GM18499 (cell line): ENCODE measurements around the gene EPHB3.

Source experiments
- ATAC-seq: cut with Tn5 transposase; IDR thresholded peaks from one replicate; pipeline ENCODE4 v1.9.1; 2021; ENCODE audit warnings: moderate number of reproducible peaks; ENCODE audit not compliant: insufficient read depth, unreplicated experiment

Gene EPHB3

GRCh38 chr3:184562878-184563560 lies 1.4 kb downstream of the EPHB3 start:
- ATAC-seq, result no peak

DNA sequence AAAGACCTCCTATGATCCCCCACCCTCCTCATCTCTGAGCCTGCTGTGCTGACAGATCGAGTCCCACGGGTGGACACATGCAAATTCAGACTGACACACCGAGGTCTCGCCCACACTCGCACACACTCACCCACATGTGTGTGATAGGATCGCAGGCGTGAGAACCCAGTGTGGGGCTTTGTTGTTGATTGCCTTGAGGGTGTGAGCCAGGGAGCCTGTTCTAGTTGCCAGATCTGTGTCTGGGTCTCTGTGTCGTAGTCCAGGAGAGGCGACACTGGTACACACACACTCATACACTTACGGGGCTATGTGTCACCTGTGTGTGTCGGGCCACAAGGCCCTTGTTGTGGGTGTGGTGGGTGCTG lies 2.0 kb downstream of the EPHB3 start:
- ATAC-seq, result no peak

DNA sequence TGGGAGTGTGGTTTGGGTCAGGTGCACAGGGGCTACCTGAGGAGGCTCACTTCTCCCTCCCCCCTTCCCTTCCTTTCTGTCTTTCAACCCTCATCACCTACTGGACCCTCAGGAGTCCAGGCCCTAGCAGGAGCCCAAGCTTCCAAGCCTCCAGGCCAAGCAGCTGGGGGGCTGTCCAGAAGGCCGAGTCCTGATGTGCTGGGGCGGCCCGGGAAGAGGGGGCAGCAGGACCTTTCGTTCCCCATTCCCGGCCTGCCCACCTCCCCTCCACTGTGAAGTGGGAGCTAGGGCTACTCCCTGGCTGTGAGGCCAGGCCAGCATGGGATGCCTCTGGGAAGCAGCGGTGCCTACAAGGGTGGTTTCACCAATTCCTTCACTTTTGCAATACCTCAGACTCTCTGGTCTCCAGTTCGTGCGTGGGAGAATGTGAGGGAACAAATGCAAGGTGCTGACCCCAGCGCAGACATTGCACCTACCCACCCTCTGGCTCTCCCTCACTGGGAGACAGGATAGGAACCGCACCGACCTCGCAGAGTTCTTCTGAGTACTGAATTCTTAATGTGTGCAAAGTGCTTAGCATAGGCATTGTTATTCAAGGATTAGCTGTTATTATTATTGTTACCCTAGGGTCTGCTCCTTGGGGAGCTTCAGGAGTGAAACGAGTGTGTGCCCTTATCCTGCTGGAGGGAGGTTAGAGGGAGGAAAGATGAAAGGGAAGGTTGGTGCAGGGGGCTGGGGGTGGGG lies 2.5 kb downstream of the EPHB3 start:
- no peak for ATAC-seq

- no peak for ATAC-seq
Observed at GRCh38 chr3:184564685-184565385, 3.2 kb downstream of the EPHB3 start.

GRCh38 chr3:184565421-184566211 lies 4.0 kb downstream of the EPHB3 start:
- ATAC-seq, result no peak

GRCh38 chr3:184566441-184567414 lies 5.1 kb downstream of the EPHB3 start:
- no peak for ATAC-seq

- no peak for ATAC-seq
Observed at GRCh38 chr3:184567946-184568559, 6.5 kb downstream of the EPHB3 start.

GRCh38 chr3:184568560-184568923 lies 7.0 kb downstream of the EPHB3 start:
- ATAC-seq, result no peak

DNA sequence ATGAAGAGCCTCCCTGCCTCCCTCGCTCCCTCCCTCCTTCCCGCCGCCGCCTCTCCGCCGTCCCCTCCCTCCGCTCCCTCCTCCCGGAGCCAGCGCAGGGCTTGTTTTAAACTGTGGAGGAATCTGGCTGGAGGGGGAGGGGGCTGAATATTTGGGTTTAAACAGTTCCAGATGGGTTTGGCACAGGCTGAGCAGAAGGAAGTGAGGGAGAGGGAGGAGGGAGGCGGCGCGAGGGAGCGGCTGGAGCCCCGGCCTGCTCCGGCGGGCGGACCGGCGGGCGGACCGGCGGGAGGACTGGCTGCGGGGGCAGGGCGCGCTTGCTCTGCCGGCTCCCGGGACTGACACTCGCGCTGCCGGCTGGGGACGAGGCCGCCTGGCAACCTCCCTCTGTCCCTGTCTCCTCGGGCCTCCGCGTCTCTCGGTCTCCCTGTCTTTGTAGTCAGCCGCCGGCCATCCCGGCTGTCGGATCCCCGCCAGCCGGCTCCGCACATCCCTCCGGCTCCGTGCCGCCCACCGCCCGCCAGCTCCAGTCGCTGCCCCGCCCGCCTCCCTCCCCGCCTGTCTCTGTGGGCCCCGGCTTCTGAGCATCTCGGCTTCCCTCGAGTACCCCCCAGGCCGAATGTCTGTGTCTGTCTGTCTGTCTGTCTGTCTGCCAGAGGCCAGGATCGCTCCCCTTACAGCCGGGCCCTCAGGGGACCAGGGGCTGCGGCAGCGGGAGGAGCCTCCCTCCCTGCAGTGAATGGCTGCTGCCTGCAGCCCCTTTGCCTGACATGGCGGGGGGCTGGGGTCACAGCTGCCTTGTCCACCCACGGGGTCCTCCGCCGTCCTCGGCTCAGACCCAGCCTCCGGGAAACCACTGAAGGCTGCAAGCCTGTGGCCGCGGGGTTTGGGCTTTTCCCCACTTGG lies 7.6 kb downstream of the EPHB3 start:
- no peak for ATAC-seq

DNA sequence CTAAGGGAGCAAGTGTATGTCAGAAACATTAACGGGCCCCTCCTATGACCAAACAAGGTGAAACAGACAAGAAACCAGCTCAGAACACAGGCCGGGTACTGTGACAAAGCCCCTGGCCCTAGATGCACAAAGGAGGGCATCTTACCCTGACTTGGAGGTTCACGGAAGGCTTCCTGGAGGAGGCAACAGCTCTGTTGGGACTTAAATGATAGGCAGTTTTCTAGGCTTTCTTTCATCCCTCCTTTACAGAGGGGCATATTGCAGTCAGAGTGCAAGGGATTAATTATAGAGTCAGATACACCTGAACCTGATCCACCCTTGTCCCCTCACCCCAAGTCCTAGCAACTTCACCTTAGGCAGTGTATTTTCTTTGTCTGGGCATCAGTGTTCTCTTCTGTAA lies 8.4 kb downstream of the EPHB3 start:
- no peak for ATAC-seq

- ATAC-seq, result no peak
Observed at GRCh38 chr3:184570489-184570888, 8.9 kb downstream of the EPHB3 start.

- ATAC-seq, result no peak
Observed at GRCh38 chr3:184571750-184572377, 10.3 kb downstream of the EPHB3 start.

GRCh38 chr3:184572633-184573270 lies 11.2 kb downstream of the EPHB3 start:
- ATAC-seq, result no peak

DNA sequence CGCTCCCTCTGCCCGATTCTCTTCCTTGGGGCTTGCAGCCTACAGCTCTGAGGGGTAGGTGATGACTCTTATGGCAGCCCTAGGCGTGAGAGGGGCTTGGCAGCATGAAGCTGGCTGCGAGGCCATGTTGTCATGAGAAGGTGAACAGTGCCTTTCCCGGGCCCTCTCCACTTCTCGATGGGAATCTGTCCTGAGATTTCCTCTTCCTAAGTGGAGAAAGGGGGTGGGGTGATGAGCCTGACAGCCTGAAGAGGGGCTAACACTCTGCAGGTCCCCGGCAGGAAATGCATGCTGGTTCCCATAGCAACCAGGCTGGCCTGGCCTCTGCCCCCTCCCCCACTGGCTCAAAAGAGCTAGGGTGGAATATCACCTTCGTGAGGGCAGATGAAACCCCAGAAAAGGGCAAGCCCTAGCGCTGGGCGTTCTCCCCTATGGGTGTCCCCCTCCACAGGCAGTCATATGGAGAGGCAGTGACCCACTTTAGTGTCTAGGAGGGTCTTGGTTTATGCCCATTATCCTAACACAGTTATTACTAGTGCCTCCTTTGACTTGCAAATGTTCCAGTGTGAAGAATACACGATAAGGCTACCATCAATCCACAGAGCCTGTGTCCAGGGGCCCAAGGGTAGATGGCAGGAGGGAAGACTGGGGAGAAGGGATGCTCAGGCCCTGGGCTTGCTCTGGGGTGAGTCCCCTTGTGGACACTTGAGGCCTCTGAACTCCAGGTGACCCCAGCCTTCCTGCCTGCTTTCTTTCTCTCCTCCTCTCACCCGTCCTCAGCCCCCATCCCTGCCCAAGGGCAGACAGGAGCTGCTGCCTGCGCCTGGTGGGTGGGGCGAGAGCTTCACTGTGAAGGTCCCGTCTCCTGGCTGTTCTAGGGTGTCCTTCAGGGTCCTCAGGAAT lies 13.2 kb downstream of the EPHB3 start:
- no peak for ATAC-seq

- ATAC-seq, result no peak
Observed at GRCh38 chr3:184575701-184576100, 14.1 kb downstream of the EPHB3 start.
